ENCODE measurements around the gene PERCC1.
"Not testable (repeated sequence)": the region's sequence is repeated elsewhere in the genome, so short reads cannot be mapped to it uniquely, and the experiment has no call there.

PERCC1 gene

GRCh38 chr16:1469141-1469540 lies 38.3 kb downstream of the PERCC1 start:
- not testable (repeated sequence) for DNase-seq (ENCODE audit: low read depth)

DNA sequence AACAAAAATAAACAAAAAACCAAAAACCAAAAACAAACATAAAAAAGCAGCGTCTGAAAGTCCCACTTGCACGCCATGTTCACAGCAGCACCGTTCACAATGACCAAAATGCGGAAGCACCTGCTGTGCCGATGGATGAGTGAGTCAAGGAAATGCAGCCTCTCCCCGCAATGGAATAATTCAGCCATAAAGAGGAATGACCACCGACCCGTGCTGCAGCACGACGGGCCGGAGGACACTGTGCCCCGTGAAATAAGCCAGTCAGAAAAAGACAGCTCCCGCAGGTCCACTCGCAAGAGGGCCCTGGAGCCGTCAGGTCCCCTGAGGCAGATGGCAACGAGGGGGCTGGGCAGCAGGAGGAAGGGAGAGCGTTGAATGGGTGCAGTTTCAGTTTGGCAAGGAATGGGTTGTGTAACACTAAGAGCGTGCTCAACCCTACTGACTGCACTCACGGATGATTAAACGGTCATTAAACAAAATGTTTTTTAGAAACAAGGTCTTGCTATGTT lies 38.9 kb downstream of the PERCC1 start:
- DNase-seq (ENCODE audit: low read depth) = peak; percentile 22

DNA sequence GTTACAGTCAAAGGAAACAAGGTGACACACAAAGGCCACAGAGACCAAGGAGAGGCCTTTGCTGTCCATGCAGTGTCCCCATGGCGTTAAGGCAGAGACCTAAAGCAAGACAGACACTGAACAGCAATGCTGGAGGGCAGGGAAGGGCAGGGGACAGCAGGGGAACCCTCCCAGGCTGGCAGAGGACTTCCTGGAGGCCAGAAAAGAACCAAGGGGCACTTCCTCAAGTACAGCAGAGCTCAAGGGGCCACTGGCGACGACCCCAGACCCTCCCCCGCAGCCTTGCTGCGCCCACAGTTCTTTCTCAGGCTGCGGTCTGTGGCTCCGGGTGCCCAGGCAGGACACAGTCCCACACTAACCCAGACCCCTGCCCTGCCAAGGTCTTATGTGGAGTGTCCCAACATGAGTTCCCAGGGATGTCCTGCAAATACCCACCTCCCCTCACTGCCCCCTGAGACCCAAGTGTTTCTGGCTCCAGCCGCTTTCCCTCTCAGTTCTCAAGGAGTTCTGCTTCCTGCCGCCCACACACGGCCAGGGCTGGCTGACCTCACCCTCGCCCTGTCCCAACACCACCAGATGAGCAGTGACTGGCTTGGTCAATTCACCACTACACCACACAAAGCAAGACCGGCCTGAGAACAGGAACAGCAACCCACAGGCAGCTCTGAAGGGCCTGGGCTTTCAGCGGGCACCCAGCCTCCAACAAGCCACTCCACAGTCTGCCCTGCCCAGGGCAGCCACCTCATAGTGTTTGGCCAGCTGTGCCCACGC lies 39.8 kb downstream of the PERCC1 start:
- peak; percentile 76 for DNase-seq (ENCODE audit: low read depth)

DNA sequence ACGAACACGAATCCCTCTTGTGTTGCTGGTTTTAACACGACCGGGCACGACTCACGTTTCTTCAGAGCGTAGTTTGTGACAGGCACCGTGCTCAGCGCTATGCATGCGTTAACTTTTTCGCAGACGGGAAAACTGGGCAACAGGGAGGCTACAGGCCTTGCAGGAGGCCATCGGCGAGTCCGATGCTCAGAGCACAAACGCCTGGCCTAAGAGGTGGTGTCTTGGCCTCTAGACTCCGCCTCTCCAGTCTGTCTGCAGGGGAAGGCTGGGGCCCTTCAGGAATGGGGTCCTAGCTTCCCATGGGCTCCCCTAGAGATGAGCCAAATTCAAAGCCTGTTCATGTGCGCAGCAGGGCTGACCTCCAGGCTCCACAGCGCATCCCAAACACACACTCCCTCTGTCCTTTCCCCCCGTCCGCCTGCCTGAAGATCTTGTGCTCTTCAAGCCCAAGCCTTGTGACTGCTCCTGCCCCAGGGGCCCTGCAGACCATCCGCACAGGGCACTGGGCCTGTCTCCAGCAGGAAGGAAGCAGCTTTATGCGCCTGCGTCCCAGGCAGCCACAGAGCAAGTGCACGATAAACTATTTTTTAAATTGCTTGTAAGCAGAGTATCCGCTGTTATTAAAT lies 40.8 kb downstream of the PERCC1 start:
- DNase-seq (ENCODE audit: low read depth) = no peak

- DNase-seq (ENCODE audit: low read depth) = no peak
Observed at GRCh38 chr16:1472974-1473373, 42.1 kb downstream of the PERCC1 start.

DNA sequence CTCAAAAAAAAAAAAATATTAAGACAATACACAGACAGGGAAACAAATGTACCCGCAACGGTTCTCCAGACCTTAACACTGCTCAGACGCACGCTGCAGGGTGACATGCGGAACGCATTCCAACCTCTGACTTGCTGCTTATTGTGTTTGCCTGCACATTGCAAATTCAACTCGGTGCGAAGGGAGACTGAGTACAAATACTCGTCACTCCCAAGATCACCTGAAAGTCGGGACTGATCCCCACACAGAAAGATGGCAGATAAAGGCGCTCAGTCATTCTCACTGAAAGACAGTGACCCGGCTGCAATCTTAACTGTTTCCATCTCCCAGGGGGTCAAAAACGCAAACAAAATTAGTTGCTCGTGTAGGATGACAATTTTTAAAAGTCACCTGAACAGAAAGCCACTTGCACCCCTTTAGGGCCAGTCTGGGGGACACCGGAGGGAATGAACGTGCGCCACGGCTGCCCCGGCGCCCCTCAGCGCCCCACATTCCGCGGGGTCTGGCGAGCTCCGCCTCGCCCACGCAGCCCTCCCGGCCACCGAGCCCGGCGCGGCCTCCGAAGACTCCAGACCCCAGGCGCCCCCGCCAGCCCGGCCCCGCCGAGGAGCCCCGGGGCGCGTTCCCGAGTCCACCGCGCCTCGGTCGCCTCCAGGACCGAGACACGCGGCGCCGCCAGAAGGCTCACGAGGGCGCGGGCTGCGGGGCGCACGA lies 43.4 kb downstream of the PERCC1 start:
- DNase-seq (ENCODE audit: low read depth) = peak; percentile 9

- peak; percentile 86 for DNase-seq (ENCODE audit: low read depth)
Observed at GRCh38 chr16:1474796-1475551, 44.1 kb downstream of the PERCC1 start, which contains the start of gene CLCN7. Gene CLCN7, minus strand, starts transcription at chr16:1475028. Its CDS starts 54 bp downstream, at chr16:1474974.

GRCh38 chr16:1475552-1476114 lies 44.8 kb downstream of the PERCC1 start:
- no peak for DNase-seq (ENCODE audit: low read depth)

DNA sequence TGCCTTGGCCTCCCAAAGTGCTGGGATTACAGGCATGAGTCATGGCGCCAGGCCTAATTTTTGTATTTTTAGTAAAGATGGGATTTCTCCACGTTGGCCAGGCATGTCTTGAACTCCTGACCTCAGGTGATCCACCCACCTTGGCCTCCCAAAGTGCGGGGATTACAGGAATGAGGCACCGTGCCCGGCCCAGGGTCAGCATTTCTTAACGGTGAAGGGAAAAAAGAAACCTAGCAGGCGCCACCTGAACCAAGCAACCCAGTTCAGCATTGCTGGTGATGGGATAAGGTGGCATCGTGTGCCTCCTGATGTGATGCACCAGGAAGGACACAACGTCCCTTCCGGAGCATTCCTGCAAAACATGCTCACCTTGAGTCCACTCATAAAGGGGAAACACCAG lies 46.2 kb downstream of the PERCC1 start:
- no peak for DNase-seq (ENCODE audit: low read depth)

GRCh38 chr16:1478937-1479336 lies 48.1 kb downstream of the PERCC1 start:
- DNase-seq (ENCODE audit: low read depth) = not testable (repeated sequence)

GRCh38 chr16:1481906-1482835 lies 51.3 kb downstream of the PERCC1 start:
- peak; percentile 18 for DNase-seq (ENCODE audit: low read depth)
